Measurements from ENCODE around the gene DTX3L. TPM values are rescaled to one million over a fixed set of nuclear protein-coding genes. Genes with fewer than 3 reads are reported as not detected.

DTX3L gene
- total RNA-seq, 4 donors from 2014 or later: 12.9 to 38.9 (median 23.3) TPM

DNA sequence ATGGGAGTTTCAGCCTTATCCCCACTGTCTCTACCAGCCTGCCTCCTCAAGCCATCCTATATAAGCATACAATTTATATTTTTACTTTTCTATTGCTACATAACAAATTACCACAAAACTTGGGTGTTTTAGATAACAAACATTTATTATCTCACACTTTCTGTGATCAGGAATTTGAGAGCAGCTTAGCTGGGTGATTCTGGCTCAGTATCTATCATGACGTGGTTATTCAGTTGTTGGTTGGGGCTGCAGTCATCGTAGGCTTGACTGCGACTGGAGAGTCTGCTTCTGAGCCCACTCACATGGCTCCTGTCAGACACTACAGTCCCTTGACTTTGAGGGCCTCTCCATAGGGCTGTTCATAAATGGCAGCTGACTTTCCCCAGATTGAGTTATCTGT lies 34.0 kb downstream of the DTX3L start:
- Histone ChIP-seq H3K27ac (no peak overlapping the region), H3K4me3 (no peak overlapping the region), H3K27me3 (no peaks in the 10 kb centered on the region), H3K36me3 (no peaks in the 10 kb centered on the region), H3K4me1 (no peaks in the 10 kb centered on the region), H3K9me3 (no peaks in the 10 kb centered on the region)
- DNase-seq: no peak
- no peak for TF ChIP-seq POLR2A (IDR thresholded peaks at IDR 0.05)
- TF ChIP-seq, protein P1, sequence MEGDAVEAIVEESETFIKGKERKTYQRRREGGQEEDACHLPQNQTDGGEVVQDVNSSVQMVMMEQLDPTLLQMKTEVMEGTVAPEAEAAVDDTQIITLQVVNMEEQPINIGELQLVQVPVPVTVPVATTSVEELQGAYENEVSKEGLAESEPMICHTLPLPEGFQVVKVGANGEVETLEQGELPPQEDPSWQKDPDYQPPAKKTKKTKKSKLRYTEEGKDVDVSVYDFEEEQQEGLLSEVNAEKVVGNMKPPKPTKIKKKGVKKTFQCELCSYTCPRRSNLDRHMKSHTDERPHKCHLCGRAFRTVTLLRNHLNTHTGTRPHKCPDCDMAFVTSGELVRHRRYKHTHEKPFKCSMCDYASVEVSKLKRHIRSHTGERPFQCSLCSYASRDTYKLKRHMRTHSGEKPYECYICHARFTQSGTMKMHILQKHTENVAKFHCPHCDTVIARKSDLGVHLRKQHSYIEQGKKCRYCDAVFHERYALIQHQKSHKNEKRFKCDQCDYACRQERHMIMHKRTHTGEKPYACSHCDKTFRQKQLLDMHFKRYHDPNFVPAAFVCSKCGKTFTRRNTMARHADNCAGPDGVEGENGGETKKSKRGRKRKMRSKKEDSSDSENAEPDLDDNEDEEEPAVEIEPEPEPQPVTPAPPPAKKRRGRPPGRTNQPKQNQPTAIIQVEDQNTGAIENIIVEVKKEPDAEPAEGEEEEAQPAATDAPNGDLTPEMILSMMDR (IDR thresholded peaks at IDR 0.05): no peak
- intact Hi-C loops (cut with DNase I; ENCODE audit: low total_unique reads): no loop called here

DNA sequence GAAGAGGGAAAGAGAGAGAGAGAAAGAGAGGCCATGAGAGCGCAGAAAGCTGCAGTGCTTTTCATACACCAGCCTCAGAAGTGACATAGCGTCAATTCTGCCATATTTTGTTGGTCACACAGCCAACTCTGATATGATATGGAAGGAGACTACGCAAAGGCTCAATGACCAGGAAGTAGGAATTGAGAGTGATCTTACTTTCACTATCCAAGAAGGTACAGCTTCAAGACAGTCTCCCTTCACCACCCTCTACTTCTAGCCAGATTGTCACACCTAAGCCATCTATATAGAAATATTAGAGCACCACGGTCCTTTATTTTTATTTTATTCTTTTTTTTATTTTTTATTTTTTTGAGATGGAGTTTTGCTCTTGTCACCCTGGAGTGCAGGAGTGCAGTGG lies 34.4 kb downstream of the DTX3L start:
- no peaks in the 10 kb centered on the region for H3K36me3 ChIP-seq
- H3K27me3 ChIP-seq: no peaks in the 10 kb centered on the region
- no peak for TF ChIP-seq POLR2A (IDR thresholded peaks at IDR 0.05)
- TF ChIP-seq, protein P1 (IDR thresholded peaks at IDR 0.05): no peak
- H3K4me1 ChIP-seq: no peaks in the 10 kb centered on the region
- H3K27ac ChIP-seq: no peak overlapping the region
- intact Hi-C loops (cut with DNase I; ENCODE audit: low total_unique reads): no loop called here
- no peak for DNase-seq
- no peaks in the 10 kb centered on the region for H3K9me3 ChIP-seq
- H3K4me3 ChIP-seq: no peak overlapping the region

DNA sequence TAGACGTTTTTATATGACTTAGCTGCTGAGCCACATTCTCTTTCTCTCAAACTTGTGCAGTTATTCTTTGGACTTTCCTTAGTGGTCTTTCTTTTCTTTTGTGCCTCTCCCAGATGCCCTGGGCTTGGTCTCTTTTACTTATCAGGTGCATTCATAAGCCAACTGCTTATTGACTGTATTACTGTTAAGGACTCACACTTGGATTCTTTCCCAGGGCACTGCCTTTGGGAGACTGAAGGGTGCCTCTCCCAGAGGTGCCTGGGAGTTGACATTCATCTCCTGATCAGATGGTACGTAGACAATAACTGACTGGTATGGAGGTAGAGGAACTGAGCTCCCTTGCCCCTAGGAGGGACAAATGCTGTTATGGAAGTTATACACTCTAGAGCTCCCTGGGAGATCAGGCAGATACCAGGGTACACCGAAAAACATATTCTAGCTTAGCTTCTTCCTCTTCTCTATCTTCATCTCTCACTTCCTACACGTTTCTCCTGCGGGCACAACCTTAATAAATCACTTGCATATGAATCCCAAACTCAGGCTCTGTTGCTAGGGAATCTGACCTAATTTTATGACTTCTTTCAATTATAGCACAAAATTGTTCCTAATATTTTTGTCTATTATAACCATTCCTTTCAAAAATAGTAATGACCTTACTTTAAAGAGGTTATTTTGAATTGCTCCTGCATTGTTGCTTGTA lies 38.0 kb downstream of the DTX3L start:
- intact Hi-C loops (cut with DNase I; ENCODE audit: low total_unique reads): no loop called here
- no peak for DNase-seq
- H3K4me3 ChIP-seq: no peak overlapping the region
- no peaks in the 10 kb centered on the region for H3K9me3 ChIP-seq
- no peaks in the 10 kb centered on the region for H3K36me3 ChIP-seq
- H3K4me1 ChIP-seq: no peaks in the 10 kb centered on the region
- no peak overlapping the region for H3K27ac ChIP-seq
- no peak for TF ChIP-seq POLR2A (IDR thresholded peaks at IDR 0.05)
- TF ChIP-seq, protein P1 (IDR thresholded peaks at IDR 0.05): no peak
- no peaks in the 10 kb centered on the region for H3K27me3 ChIP-seq

DNA sequence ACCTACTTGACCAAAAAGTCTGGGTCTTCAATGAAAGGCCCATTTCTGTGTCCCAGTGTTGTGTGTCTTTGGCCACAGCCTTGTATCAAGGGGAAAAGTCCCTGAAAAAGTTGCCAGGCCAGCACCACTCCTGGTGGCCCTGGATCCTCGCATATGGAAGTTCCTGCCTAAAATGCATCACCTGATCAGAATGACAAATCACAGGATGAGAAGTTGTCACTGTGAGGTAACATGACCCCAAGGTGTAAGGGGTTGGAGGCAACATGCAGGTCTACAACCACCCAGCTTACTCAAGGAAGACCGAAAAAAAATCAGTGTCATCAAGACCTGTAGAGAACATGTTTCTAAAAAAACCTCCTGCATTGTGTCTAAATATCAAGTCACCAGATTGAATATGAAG lies 38.9 kb downstream of the DTX3L start:
- no peak for DNase-seq
- Histone ChIP-seq H3K36me3 (no peaks in the 10 kb centered on the region), H3K9me3 (no peaks in the 10 kb centered on the region), H3K27me3 (no peaks in the 10 kb centered on the region), H3K27ac (no peak overlapping the region), H3K4me3 (no peak overlapping the region), H3K4me1 (no peaks in the 10 kb centered on the region)
- intact Hi-C loops (cut with DNase I; ENCODE audit: low total_unique reads): no loop called here
- no peak for TF ChIP-seq POLR2A (IDR thresholded peaks at IDR 0.05)
- TF ChIP-seq, protein P1 (IDR thresholded peaks at IDR 0.05): no peak

DNA sequence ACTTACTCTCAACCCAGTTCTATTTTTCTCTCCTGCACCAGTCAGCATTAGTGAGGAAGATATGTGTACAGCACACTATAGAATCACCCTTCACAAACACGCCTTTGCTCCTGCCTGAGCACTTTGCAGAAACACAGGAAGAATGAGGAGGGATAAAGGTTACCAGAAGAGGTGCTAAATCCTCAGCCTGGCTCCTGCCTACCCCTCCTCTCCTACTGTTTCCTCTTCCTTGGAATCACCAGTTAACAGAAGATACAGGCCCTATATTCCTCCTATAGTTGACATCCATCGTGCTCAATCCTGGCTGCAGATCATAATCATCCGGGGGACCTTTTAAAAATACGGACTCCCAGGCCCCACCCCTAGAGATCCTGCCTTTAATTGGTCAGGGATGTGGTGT lies 42.2 kb downstream of the DTX3L start:
- Histone ChIP-seq H3K27ac (no peak overlapping the region), H3K9me3 (no peaks in the 10 kb centered on the region), H3K27me3 (no peaks in the 10 kb centered on the region), H3K36me3 (no peaks in the 10 kb centered on the region), H3K4me3 (no peak overlapping the region), H3K4me1 (no peaks in the 10 kb centered on the region)
- no peak for DNase-seq
- intact Hi-C loops (cut with DNase I; ENCODE audit: low total_unique reads): no loop called here
- no peak for TF ChIP-seq POLR2A (IDR thresholded peaks at IDR 0.05)
- TF ChIP-seq, protein P1 (IDR thresholded peaks at IDR 0.05): no peak
